Nephron progenitor cell (in vitro differentiated cells): Measurements from ENCODE around the gene C14orf119.

Source experiments
- DNase-seq: peaks from one replicate; pipeline ENCODE4 v3.0.0; 2021
- H3K27ac Mint-ChIP-seq: 2 replicates; pipeline ENCODE4 v1.8.0; 2021; ENCODE audit warnings: mild to moderate bottlenecking, moderate library complexity, mixed read lengths
- H3K27me3 Mint-ChIP-seq: 2 replicates; pipeline ENCODE4 v1.8.0; 2021; ENCODE audit warnings: mild to moderate bottlenecking, low read depth, mixed read lengths; ENCODE audit not compliant: poor library complexity
- H3K36me3 Mint-ChIP-seq: 2 replicates; pipeline ENCODE4 v1.8.0; 2021; ENCODE audit warnings: low read depth, mixed read lengths
- H3K4me1 Mint-ChIP-seq: 2 replicates; pipeline ENCODE4 v1.8.0; 2021; ENCODE audit warnings: mixed read lengths
- H3K4me3 Mint-ChIP-seq: 2 replicates; pipeline ENCODE4 v1.8.0; 2021; ENCODE audit warnings: mild to moderate bottlenecking, moderate library complexity, mixed read lengths
- H3K9me3 Mint-ChIP-seq: 2 replicates; pipeline ENCODE4 v1.8.0; 2021; ENCODE audit warnings: mild to moderate bottlenecking, moderate library complexity, mixed read lengths
- CTCF ChIP-seq: fragments of 200-600 bp; sonication (generic); IDR thresholded peaks from 2 replicates; pipeline ENCODE4 v1.5.0; 2021; ENCODE audit warnings: antibody characterized with exemption

The C14orf119 gene

GRCh38 chr14:23147676-23148075 lies 52.4 kb downstream of the C14orf119 start:
- peaks cover 53% of the 10 kb centered on the region for H3K36me3 Mint-ChIP-seq
- peaks cover 36% of the 10 kb centered on the region for H3K4me1 Mint-ChIP-seq
- H3K27ac Mint-ChIP-seq: no peak overlapping the region
- no peaks in the 10 kb centered on the region for H3K27me3 Mint-ChIP-seq
- no peak for TF ChIP-seq CTCF
- no peak overlapping the region for H3K4me3 Mint-ChIP-seq
- no peak for DNase-seq
- H3K9me3 Mint-ChIP-seq: peaks cover 16% of the 10 kb centered on the region

GRCh38 chr14:23148591-23149249 lies 53.4 kb downstream of the C14orf119 start:
- H3K4me3 Mint-ChIP-seq: no peak overlapping the region
- H3K36me3 Mint-ChIP-seq: peaks cover 53% of the 10 kb centered on the region
- peaks cover 16% of the 10 kb centered on the region for H3K9me3 Mint-ChIP-seq
- H3K27me3 Mint-ChIP-seq: no peaks in the 10 kb centered on the region
- TF ChIP-seq CTCF: no peak
- peak overlapping the region; percentile 90 for H3K27ac Mint-ChIP-seq
- DNase-seq: no peak
- peaks cover 44% of the 10 kb centered on the region for H3K4me1 Mint-ChIP-seq

DNA sequence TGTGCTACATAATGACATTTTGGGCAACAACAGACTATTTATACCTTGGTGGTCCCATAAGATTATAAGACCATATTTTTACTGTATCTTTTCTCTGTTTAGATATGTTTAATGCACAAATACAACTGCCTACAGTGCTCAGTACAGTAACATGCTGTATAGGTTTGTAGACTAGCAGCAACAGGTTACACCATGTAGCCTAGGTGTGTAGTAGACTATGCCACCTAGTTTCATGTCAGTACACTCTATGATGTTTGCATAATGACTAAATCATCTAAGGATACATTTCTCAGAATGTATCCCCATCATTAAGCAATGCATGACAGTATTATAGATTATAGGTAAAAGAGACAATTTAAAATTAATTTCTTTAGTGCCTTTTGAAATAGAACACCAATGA lies 54.4 kb downstream of the C14orf119 start:
- H3K36me3 Mint-ChIP-seq: peaks cover 49% of the 10 kb centered on the region
- peaks cover 51% of the 10 kb centered on the region for H3K4me1 Mint-ChIP-seq
- peak overlapping the region; percentile 26 for H3K27ac Mint-ChIP-seq
- H3K27me3 Mint-ChIP-seq: no peaks in the 10 kb centered on the region
- no peak for TF ChIP-seq CTCF
- peaks cover 16% of the 10 kb centered on the region for H3K9me3 Mint-ChIP-seq
- DNase-seq: no peak
- H3K4me3 Mint-ChIP-seq: no peak overlapping the region
